Endodermal cell (in vitro differentiated cells): ENCODE data around the gene FCGR3B. TPM values are rescaled to one million over a fixed set of nuclear protein-coding genes. Genes with fewer than 3 reads are reported as not detected.
"Not testable (repeated sequence)": the region's sequence is repeated elsewhere in the genome, so short reads cannot be mapped to it uniquely, and the experiment has no call there.

ENCODE experiments used
- DNase-seq: peaks from one replicate; pipeline ENCODE4 v3.0.0-alpha.2; 2017
- H3K27ac ChIP-seq: 2 replicates; pipeline ENCODE4 v1.5.1; 2013; ENCODE audit warnings: mild to moderate bottlenecking, low read depth, low read length, moderate library complexity
- H3K27me3 ChIP-seq: 2 replicates; pipeline ENCODE4 v1.6.1; 2013; ENCODE audit warnings: mild to moderate bottlenecking, low read length, moderate library complexity; ENCODE audit not compliant: insufficient read depth, control insufficient read depth, poor library complexity, severe bottlenecking
- H3K36me3 ChIP-seq: 2 replicates; pipeline ENCODE4 v1.7.0; 2013; ENCODE audit warnings: mild to moderate bottlenecking, low read length, moderate library complexity; ENCODE audit not compliant: control insufficient read depth, insufficient read depth
- H3K4me1 ChIP-seq: one replicate; pipeline ENCODE4 v1.7.0; 2013; ENCODE audit warnings: low read length; ENCODE audit not compliant: control insufficient read depth, insufficient read depth
- H3K4me3 ChIP-seq: 2 replicates; pipeline ENCODE4 v1.5.1; 2013; ENCODE audit warnings: mild to moderate bottlenecking, low read length, moderate library complexity
- H3K9ac ChIP-seq: 2 replicates; pipeline ENCODE4 v1.6.1; 2013; ENCODE audit warnings: mild to moderate bottlenecking, low read length, moderate library complexity; ENCODE audit not compliant: poor library complexity, severe bottlenecking; ENCODE audit errors: extremely low read depth
- H3K9me3 ChIP-seq: 2 replicates; pipeline ENCODE4 v1.6.1; 2013; ENCODE audit warnings: mild to moderate bottlenecking, low read length, moderate library complexity; ENCODE audit not compliant: control insufficient read depth
- H3K27ac Mint-ChIP-seq: 2 replicates; pipeline ENCODE4 v1.8.0; 2020; ENCODE audit warnings: mixed read lengths
- H3K27me3 Mint-ChIP-seq: 2 replicates; pipeline ENCODE4 v1.8.0; 2021; ENCODE audit warnings: mild to moderate bottlenecking, mixed read lengths; ENCODE audit not compliant: insufficient read depth
- H3K36me3 Mint-ChIP-seq: 2 replicates; pipeline ENCODE4 v1.8.0; 2020; ENCODE audit warnings: low read depth, mixed read lengths
- H3K4me1 Mint-ChIP-seq: 2 replicates; pipeline ENCODE4 v1.8.0; 2020; ENCODE audit warnings: mixed read lengths
- H3K4me3 Mint-ChIP-seq: 2 replicates; pipeline ENCODE4 v1.8.0; 2020; ENCODE audit warnings: mild to moderate bottlenecking, moderate library complexity, mixed read lengths
- H3K9me3 Mint-ChIP-seq: 2 replicates; pipeline ENCODE4 v1.8.0; 2020; ENCODE audit warnings: mild to moderate bottlenecking, mixed read lengths
- WGBS, 2 experiments: methylation state at CpG; one replicate each; pipeline versions ENCODE4 v1.1.5 to v1.1.7; 2013; ENCODE audit warnings: missing lambda C conversion rate in 2 of 2, mixed read lengths in 1 of 2; ENCODE audit not compliant: insufficient coverage in 1 of 2, insufficient read length in 1 of 2; 5-methylcytosine and 5-hydroxymethylcytosine counted together
- total RNA-seq, 2 donors: library from RNA; stranded (reverse); fragmentation: NEBNext Ultra II Directional in 1 of 2; extraction: Animal tissue kit (Norgen Biotek cat#: 25700) in 1 of 2; gene quantifications; 2 replicates in 1 of 2; 3 replicates in 1 of 2; pipeline ENCODE4 v1.2.1, GENCODE V29; 2021

Gene FCGR3B
- total RNA-seq, 2 donors from 2014 or later = not detected

DNA sequence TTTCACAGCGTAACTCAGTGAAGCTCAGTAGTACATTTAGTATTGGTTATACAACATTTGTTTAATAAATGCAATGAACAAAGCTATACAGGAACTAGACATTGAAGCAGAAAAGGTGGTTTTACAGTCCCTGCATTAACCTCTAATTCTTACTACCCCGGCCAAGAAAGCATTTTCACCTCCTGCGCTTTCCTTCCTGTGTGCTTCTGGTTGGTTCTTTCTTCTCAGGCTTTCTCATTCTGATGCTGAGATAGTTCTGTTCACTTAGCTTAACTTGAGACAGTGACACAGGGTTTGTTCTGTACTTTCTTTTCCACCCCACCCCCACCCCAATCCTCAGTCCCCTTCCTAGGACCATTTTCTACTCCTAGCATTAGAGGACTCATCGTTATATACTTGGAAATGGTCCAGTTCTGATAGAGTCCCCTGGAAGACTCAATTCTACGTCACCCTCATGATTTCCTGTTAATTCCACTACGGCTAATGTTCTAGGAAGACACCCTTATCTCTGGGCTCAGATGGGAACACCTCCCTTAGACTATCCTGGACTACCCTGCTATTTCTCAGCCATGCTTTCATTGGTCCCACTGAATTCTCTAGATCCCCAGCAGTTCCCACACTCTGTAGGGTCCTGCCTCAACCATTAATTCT lies 7.5 kb downstream of the FCGR3B start:
- H3K36me3 Mint-ChIP-seq, H3K27ac Mint-ChIP-seq, H3K9ac ChIP-seq, DNase-seq, H3K4me1 Mint-ChIP-seq, H3K9me3 ChIP-seq, H3K27ac ChIP-seq, H3K36me3 ChIP-seq, H3K4me3 Mint-ChIP-seq, H3K4me1 ChIP-seq, H3K4me3 ChIP-seq: not testable (repeated sequence)
- H3K9me3 Mint-ChIP-seq = peaks cover 12% of the 10 kb centered on the region
- H3K27me3 Mint-ChIP-seq = peaks cover 49% of the 10 kb centered on the region
- WGBS, 2 experiments = 77% methylated on average over 4 of the region's 6 CpGs; no CpG with 5 or more reads in 1 of the 2 experiments
- peaks cover 10% of the 10 kb centered on the region for H3K27me3 ChIP-seq

DNA sequence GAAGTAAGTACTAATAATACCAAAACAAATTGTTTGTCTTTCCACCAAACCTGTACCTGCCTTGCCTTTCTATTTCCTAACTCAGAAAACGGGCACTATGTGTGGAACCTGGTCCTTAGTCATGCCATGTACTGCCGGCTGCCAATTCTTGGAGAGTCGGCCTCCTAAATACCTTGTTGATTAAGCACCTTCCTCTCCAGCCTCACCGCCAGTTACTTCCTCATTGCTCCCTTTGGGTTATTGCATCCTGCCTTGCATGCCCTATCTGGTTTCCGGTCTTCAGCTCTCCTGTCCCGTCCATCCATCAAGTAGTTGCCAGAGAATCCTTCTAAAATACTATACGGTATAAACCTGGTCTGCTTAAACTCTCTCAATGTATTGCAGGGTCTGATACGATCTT lies 8.9 kb downstream of the FCGR3B start:
- not testable (repeated sequence) for DNase-seq, H3K27ac Mint-ChIP-seq, H3K9ac ChIP-seq, H3K4me1 ChIP-seq, H3K9me3 ChIP-seq, H3K27ac ChIP-seq, H3K36me3 Mint-ChIP-seq, H3K36me3 ChIP-seq, H3K4me1 Mint-ChIP-seq
- Histone ChIP-seq H3K4me3 (peak overlapping the region; percentile 78), H3K27me3 (peaks cover 10% of the 10 kb centered on the region)
- H3K9me3 Mint-ChIP-seq = peaks cover 18% of the 10 kb centered on the region
- peaks cover 45% of the 10 kb centered on the region for H3K27me3 Mint-ChIP-seq
- 77 to 85% methylated on average over 8 of the region's 8 CpGs for WGBS, 2 experiments
- H3K4me3 Mint-ChIP-seq = peak overlapping the region; percentile 72

DNA sequence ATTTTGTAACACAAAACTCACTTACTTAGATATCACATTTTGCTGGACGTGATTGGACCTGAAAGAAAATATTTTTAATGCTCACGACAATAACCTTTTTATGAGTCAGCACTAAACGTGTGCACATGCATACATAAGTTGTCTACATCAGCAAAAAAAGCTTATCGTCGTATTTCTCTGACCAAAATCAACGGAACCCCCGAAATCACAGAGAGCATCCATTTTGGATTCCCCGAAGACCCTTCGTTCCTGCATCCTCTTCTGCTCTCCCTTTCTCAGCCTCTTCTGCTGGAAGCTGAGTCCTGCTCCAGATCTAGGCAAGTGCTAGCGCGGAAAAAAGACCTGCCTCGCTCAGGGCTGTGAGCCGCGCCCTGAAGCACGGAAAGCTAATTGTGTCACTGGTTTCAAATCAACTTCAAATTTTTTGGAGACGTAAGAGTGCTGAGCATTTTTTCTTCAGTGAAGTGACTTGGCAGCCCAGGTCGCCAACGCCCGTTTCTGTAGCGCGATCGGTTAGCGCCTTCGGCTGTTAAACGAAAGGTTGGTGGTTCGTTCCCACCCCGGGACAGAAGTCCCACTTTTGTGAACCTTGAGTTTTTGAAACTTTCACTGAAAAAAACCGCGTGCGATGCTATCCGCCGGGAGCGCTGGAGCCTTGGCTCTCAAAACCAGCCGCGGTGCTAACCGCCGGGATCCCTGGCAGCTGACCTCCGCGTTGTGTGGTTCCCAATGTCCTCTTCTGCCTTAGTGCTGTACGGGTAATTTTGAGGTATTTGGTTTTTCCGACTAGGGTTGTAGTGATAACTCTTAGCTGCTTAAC lies 9.6 kb downstream of the FCGR3B start:
- not testable (repeated sequence) for H3K27ac Mint-ChIP-seq
- H3K9me3 Mint-ChIP-seq = peaks cover 20% of the 10 kb centered on the region
- H3K27me3 Mint-ChIP-seq = peaks cover 43% of the 10 kb centered on the region

DNA sequence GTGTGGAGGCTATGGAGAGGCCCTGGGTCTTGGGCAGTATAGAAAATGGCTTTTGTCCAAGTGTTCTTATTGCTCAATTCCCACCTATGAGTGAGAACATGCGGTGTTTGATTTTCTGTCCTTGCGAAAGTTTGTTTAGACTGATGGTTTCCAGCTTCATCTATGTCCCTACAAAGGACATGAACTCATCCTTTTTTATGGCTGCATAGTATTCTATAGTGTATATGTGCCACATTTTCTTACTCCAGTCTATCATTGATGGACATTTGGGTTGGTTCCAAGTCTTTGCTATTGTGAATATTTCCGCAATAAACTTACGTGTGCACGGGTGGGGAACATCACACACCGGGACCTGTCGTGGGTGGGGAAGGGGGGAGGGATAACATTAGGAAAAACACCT lies 10.6 kb downstream of the FCGR3B start:
- not testable (repeated sequence) for H3K36me3 ChIP-seq, H3K27ac Mint-ChIP-seq, DNase-seq, H3K9me3 ChIP-seq, H3K9ac ChIP-seq, H3K27ac ChIP-seq, H3K4me3 ChIP-seq, H3K36me3 Mint-ChIP-seq, H3K4me1 Mint-ChIP-seq, H3K4me1 ChIP-seq
- peaks cover 44% of the 10 kb centered on the region for H3K27me3 Mint-ChIP-seq
- 86 to 100% methylated on average over 3 to 7 of the region's 7 CpGs for WGBS, 2 experiments
- H3K27me3 ChIP-seq = peaks cover 10% of the 10 kb centered on the region
- peaks cover 23% of the 10 kb centered on the region for H3K9me3 Mint-ChIP-seq
- H3K4me3 Mint-ChIP-seq = peak overlapping the region; percentile 72

More for the DNA sequence above, 9.6 kb downstream of the FCGR3B start:
- peak overlapping the region; percentile 78 for H3K4me3 ChIP-seq
- not testable (repeated sequence) for H3K4me1 ChIP-seq, H3K9me3 ChIP-seq, H3K36me3 Mint-ChIP-seq, H3K36me3 ChIP-seq, H3K27ac ChIP-seq, H3K4me1 Mint-ChIP-seq
- 3 to 4% methylated on average over 13 to 40 of the region's 41 CpGs for whole genome bisulfite sequencing, 2 experiments
- peaks cover 10% of the 10 kb centered on the region for H3K27me3 ChIP-seq
- peak overlapping the region; percentile 27 for H3K9ac ChIP-seq
- peak overlapping the region; percentile 72 for H3K4me3 Mint-ChIP-seq
- peak; percentile 91 for DNase-seq

DNA sequence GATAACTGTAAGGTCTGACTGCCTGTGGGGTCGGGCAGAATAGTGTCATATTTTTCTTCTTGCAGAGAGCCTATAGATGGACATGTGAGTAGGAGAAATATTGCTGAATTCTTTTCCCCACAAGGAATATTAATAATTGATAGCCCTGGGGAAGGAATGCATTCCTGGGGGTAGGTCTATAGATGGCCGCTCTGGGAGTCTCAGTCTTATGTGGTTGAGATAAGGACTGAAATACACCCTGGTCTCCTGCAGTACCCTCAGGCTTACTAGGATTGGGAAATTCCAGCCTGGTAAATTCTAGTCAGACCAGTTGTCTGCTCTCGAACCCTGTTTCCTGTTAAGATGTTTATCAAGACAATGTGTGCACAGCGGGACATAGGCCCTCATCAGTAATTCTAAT lies 12.5 kb downstream of the FCGR3B start:
- not testable (repeated sequence) for H3K36me3 Mint-ChIP-seq, H3K36me3 ChIP-seq, H3K27ac Mint-ChIP-seq, H3K27ac ChIP-seq, DNase-seq, H3K4me3 Mint-ChIP-seq, H3K9me3 ChIP-seq, H3K4me3 ChIP-seq, H3K4me1 Mint-ChIP-seq, H3K9ac ChIP-seq, H3K4me1 ChIP-seq
- whole genome bisulfite sequencing, 2 experiments = 96% methylated on average over 4 of the region's 4 CpGs; no CpG with 5 or more reads in 1 of the 2 experiments
- Mint-ChIP-seq H3K9me3 (peaks cover 23% of the 10 kb centered on the region), H3K27me3 (peaks cover 33% of the 10 kb centered on the region)
- H3K27me3 ChIP-seq = peaks cover 10% of the 10 kb centered on the region

DNA sequence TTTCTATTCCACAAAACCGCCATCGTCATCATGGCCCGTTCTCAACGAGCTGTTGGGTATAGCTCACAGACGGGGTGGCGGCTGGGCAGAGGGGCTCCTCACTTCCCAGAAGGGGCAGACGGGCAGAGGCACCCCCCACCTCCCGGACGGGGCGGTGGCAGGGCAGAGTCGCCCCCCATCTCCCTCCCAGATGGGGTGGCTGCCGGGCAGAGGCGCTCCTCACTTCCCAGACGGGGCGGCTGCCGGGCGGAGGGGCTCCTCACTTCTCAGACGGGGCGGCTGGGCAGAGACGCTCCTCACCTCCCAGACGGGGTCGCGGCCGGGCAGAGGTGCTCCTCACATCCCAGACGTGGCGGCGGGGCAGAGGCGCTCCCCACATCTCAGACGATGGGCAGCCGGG lies 14.6 kb downstream of the FCGR3B start:
- Mint-ChIP-seq H3K9me3 (peaks cover 23% of the 10 kb centered on the region), H3K27me3 (peaks cover 14% of the 10 kb centered on the region)
- H3K36me3 Mint-ChIP-seq, H3K4me3 Mint-ChIP-seq, H3K4me1 Mint-ChIP-seq, H3K9ac ChIP-seq, H3K4me1 ChIP-seq, H3K27ac Mint-ChIP-seq, H3K36me3 ChIP-seq, H3K4me3 ChIP-seq, H3K9me3 ChIP-seq, DNase-seq, H3K27ac ChIP-seq, H3K27me3 ChIP-seq: not testable (repeated sequence)
- WGBS, 2 experiments = 95% methylated on average over 29 of the region's 30 CpGs; no CpG with 5 or more reads in 1 of the 2 experiments
